Mononuclear cell (primary cell): ENCODE measurements around the gene THSD4. TPM values are rescaled to one million over a fixed set of nuclear protein-coding genes. Genes with fewer than 3 reads are reported as not detected.

Experiments
- H3K27me3 ChIP-seq: 2 replicates; pipeline ENCODE4 v1.6.0; 2011; ENCODE audit warnings: low read length, control low read depth; ENCODE audit not compliant: insufficient read depth
- H3K4me1 ChIP-seq: 2 replicates; pipeline ENCODE4 v1.5.1; 2011; ENCODE audit warnings: mild to moderate bottlenecking, low read length, control low read depth; ENCODE audit not compliant: insufficient read depth
- H3K4me3 ChIP-seq: 2 replicates; pipeline ENCODE4 v1.5.1; 2011; ENCODE audit warnings: mild to moderate bottlenecking, low read length, moderate library complexity
- H3K9me3 ChIP-seq: 2 replicates; pipeline ENCODE4 v1.5.1; 2011; ENCODE audit warnings: low read depth, mild to moderate bottlenecking, control low read depth, low read length
- total RNA-seq: library from RNA; depleted of rRNA; stranded (reverse); fragments of >200 nt; gene quantifications from one replicate; pipeline ENCODE4 v1.2.3, GENCODE V29; 2012

THSD4 gene
- total RNA-seq, 1 donor: 0.10 TPM

- no peak overlapping the region for H3K4me3 ChIP-seq
- H3K27me3 ChIP-seq: no peaks in the 10 kb centered on the region
- H3K4me1 ChIP-seq: no peaks in the 10 kb centered on the region
- H3K9me3 ChIP-seq: no peaks in the 10 kb centered on the region
Measured at GRCh38 chr15:71273731-71274447, 158.6 kb downstream of the THSD4 start.

GRCh38 chr15:71274448-71274798, 159.2 kb downstream of the THSD4 start:
- no peaks in the 10 kb centered on the region for H3K4me1 ChIP-seq
- no peaks in the 10 kb centered on the region for H3K9me3 ChIP-seq
- no peak overlapping the region for H3K4me3 ChIP-seq
- no peaks in the 10 kb centered on the region for H3K27me3 ChIP-seq

GRCh38 chr15:71275098-71275497, 159.8 kb downstream of the THSD4 start:
- no peak overlapping the region for H3K4me3 ChIP-seq
- no peaks in the 10 kb centered on the region for H3K27me3 ChIP-seq
- H3K9me3 ChIP-seq: no peaks in the 10 kb centered on the region
- no peaks in the 10 kb centered on the region for H3K4me1 ChIP-seq

GRCh38 chr15:71275566-71276335, 160.5 kb downstream of the THSD4 start:
- Histone ChIP-seq H3K9me3 (no peaks in the 10 kb centered on the region), H3K4me3 (no peak overlapping the region), H3K4me1 (no peaks in the 10 kb centered on the region), H3K27me3 (no peaks in the 10 kb centered on the region)

GRCh38 chr15:71276336-71276665, 161.0 kb downstream of the THSD4 start:
- H3K4me1 ChIP-seq: no peaks in the 10 kb centered on the region
- H3K9me3 ChIP-seq: no peaks in the 10 kb centered on the region
- no peaks in the 10 kb centered on the region for H3K27me3 ChIP-seq
- H3K4me3 ChIP-seq: no peak overlapping the region

GRCh38 chr15:71278989-71279756, 163.9 kb downstream of the THSD4 start:
- Histone ChIP-seq H3K27me3 (no peaks in the 10 kb centered on the region), H3K4me3 (no peak overlapping the region), H3K9me3 (no peaks in the 10 kb centered on the region), H3K4me1 (no peaks in the 10 kb centered on the region)

GRCh38 chr15:71279757-71280141, 164.5 kb downstream of the THSD4 start:
- H3K9me3 ChIP-seq: no peaks in the 10 kb centered on the region
- H3K4me1 ChIP-seq: no peaks in the 10 kb centered on the region
- H3K4me3 ChIP-seq: no peak overlapping the region
- peaks cover 1% of the 10 kb centered on the region for H3K27me3 ChIP-seq

- H3K27me3 ChIP-seq: peaks cover 4% of the 10 kb centered on the region
- no peak overlapping the region for H3K4me3 ChIP-seq
- no peaks in the 10 kb centered on the region for H3K9me3 ChIP-seq
- no peaks in the 10 kb centered on the region for H3K4me1 ChIP-seq
Measured at GRCh38 chr15:71280206-71280605, 164.9 kb downstream of the THSD4 start.

GRCh38 chr15:71281256-71281655, 166.0 kb downstream of the THSD4 start:
- Histone ChIP-seq H3K9me3 (no peaks in the 10 kb centered on the region), H3K4me3 (no peak overlapping the region), H3K4me1 (no peaks in the 10 kb centered on the region), H3K27me3 (peaks cover 4% of the 10 kb centered on the region)

- no peaks in the 10 kb centered on the region for H3K4me1 ChIP-seq
- peaks cover 4% of the 10 kb centered on the region for H3K27me3 ChIP-seq
- no peaks in the 10 kb centered on the region for H3K9me3 ChIP-seq
- H3K4me3 ChIP-seq: no peak overlapping the region
Measured at GRCh38 chr15:71282076-71282475, 166.8 kb downstream of the THSD4 start.

- Histone ChIP-seq H3K27me3 (peaks cover 4% of the 10 kb centered on the region), H3K4me3 (no peak overlapping the region), H3K9me3 (no peaks in the 10 kb centered on the region), H3K4me1 (no peaks in the 10 kb centered on the region)
Measured at GRCh38 chr15:71288348-71288955, 173.2 kb downstream of the THSD4 start.

- peaks cover 3% of the 10 kb centered on the region for H3K4me1 ChIP-seq
- no peaks in the 10 kb centered on the region for H3K27me3 ChIP-seq
- H3K9me3 ChIP-seq: no peaks in the 10 kb centered on the region
- no peak overlapping the region for H3K4me3 ChIP-seq
Measured at GRCh38 chr15:71290002-71290401, 174.7 kb downstream of the THSD4 start.

- Histone ChIP-seq H3K4me3 (no peak overlapping the region), H3K27me3 (no peaks in the 10 kb centered on the region), H3K4me1 (peaks cover 8% of the 10 kb centered on the region), H3K9me3 (no peaks in the 10 kb centered on the region)
Measured at GRCh38 chr15:71290881-71291635, 175.8 kb downstream of the THSD4 start.

GRCh38 chr15:71291723-71292122, 176.5 kb downstream of the THSD4 start:
- Histone ChIP-seq H3K27me3 (no peaks in the 10 kb centered on the region), H3K4me1 (peaks cover 8% of the 10 kb centered on the region), H3K4me3 (no peak overlapping the region), H3K9me3 (no peaks in the 10 kb centered on the region)
